CD8-positive, alpha-beta memory T cell (primary cell): Measurements from ENCODE around the gene AXIN1. TPM values are rescaled to one million over a fixed set of nuclear protein-coding genes. Genes with fewer than 3 reads are reported as not detected.
"Not testable (repeated sequence)": the region's sequence is repeated elsewhere in the genome, so short reads cannot be mapped to it uniquely, and the experiment has no call there.

ENCODE experiments used
- CTCF ChIA-PET: fragments of 350-600 bp; sonication (Branson Sonifier 250); formaldehyde crosslinking; loops from one replicate; lab custom pipeline; 2021; ENCODE audit warnings: antibody characterized with exemption; lab: Charles Lee
- POLR2A ChIA-PET: fragments of 350-600 bp; sonication (Branson Sonifier 250); formaldehyde crosslinking; loops from one replicate; lab custom pipeline; 2021; ENCODE audit warnings: antibody characterized with exemption; lab: Charles Lee
- DNase-seq, 5 donors: peaks; one replicate each; pipeline versions ENCODE4 v3.0.0 to v3.0.0-alpha.2; 2020 to 2022; ENCODE audit warnings: mixed read lengths in 1 of 5
- H3K27ac ChIP-seq: one replicate; pipeline ENCODE4 v1.7.0; 2013; ENCODE audit warnings: low read depth, mild to moderate bottlenecking, low read length, moderate library complexity
- H3K27me3 ChIP-seq: 2 replicates; pipeline ENCODE4 v1.7.0; 2013; ENCODE audit warnings: low read length, mild to moderate bottlenecking; ENCODE audit not compliant: insufficient read depth, poor library complexity, severe bottlenecking
- H3K36me3 ChIP-seq: 2 replicates; pipeline ENCODE4 v1.7.0; 2013; ENCODE audit warnings: mild to moderate bottlenecking, low read length, moderate library complexity; ENCODE audit not compliant: insufficient read depth
- H3K4me1 ChIP-seq: 2 replicates; pipeline ENCODE4 v1.7.0; 2013; ENCODE audit warnings: mild to moderate bottlenecking, low read length, moderate library complexity; ENCODE audit not compliant: insufficient read depth
- H3K4me3 ChIP-seq: 2 replicates; pipeline ENCODE4 v1.7.0; 2013; ENCODE audit warnings: mild to moderate bottlenecking, low read length
- H3K9me3 ChIP-seq: 2 replicates; pipeline ENCODE4 v1.7.0; 2013; ENCODE audit warnings: mild to moderate bottlenecking, low read length
- H3K27ac Mint-ChIP-seq, 8 donors: one replicate each; pipeline ENCODE4 v1.8.0; 2020 to 2021; ENCODE audit warnings: mixed read lengths in 8 of 8, mild to moderate bottlenecking in 6 of 8, inconsistent platforms in 3 of 8, moderate library complexity in 3 of 8
- H3K27me3 Mint-ChIP-seq, 2 donors: one replicate each; pipeline ENCODE4 v1.8.0; 2020 to 2021; ENCODE audit warnings: mixed read lengths in 2 of 2, mild to moderate bottlenecking in 1 of 2, moderate library complexity in 1 of 2
- H3K36me3 Mint-ChIP-seq, 3 donors: one replicate each; pipeline ENCODE4 v1.8.0; 2020 to 2021; ENCODE audit warnings: mixed read lengths in 3 of 3, inconsistent platforms in 1 of 3, mild to moderate bottlenecking in 1 of 3
- H3K4me1 Mint-ChIP-seq, 3 donors: one replicate each; pipeline ENCODE4 v1.8.0; 2020 to 2021; ENCODE audit warnings: mixed read lengths in 3 of 3, inconsistent platforms in 1 of 3, mild to moderate bottlenecking in 1 of 3
- H3K4me3 Mint-ChIP-seq, 7 donors: one replicate each; pipeline ENCODE4 v1.8.0; 2020 to 2021; ENCODE audit warnings: mixed read lengths in 7 of 7, mild to moderate bottlenecking in 6 of 7, moderate library complexity in 4 of 7, inconsistent platforms in 2 of 7
- H3K9me3 Mint-ChIP-seq, 5 donors: one replicate each; pipeline ENCODE4 v1.8.0; 2020 to 2022; ENCODE audit warnings: mixed read lengths in 5 of 5, mild to moderate bottlenecking in 3 of 5, moderate library complexity in 2 of 5, inconsistent platforms in 1 of 5
- polyA plus RNA-seq: library from polyadenylated mRNA; unstranded; fragments of 300-500 nt; fragmentation: Illumina TruSeq; gene quantifications from one replicate; pipeline ENCODE4 v1.2.3, GENCODE V29; 2021
- total RNA-seq, 2 experiments: library from RNA; stranded (reverse); gene quantifications; one replicate each; pipeline ENCODE4 v1.2.3, GENCODE V29; 2021

AXIN1 gene
- total and polyA plus RNA-seq, 3 experiments from 2014 or later: 6.9 to 26.3 (median 24.7) TPM

GRCh38 chr16:336269-336668 lies 16.3 kb downstream of the AXIN1 start:
- DNase-seq: no peak
- no peaks in the 10 kb centered on the region for H3K9me3 Mint-ChIP-seq
- peaks cover 64 to 80% (median 66%) of the 10 kb centered on the region in 3 donors for H3K4me1 Mint-ChIP-seq
- H3K27me3 ChIP-seq: no peaks in the 10 kb centered on the region
- H3K4me3 Mint-ChIP-seq: peak overlapping the region in 1 of 7 donors; percentile 12
- H3K9me3 ChIP-seq: no peaks in the 10 kb centered on the region
- H3K4me3 ChIP-seq: no peak overlapping the region
- no peaks in the 10 kb centered on the region for H3K36me3 ChIP-seq
- POLR2A ChIA-PET: no interaction called here
- CTCF ChIA-PET: interaction anchor here (0.9 to 2.1 kb wide), 4 partner anchors 12 to 240 kb away, joined by 3 to 5 read pairs (median 4); no protein-coding TSS in a partner anchor
- peaks cover 0 to 9% (median 1%) of the 10 kb centered on the region in 3 donors for H3K36me3 Mint-ChIP-seq
- peaks cover 71% of the 10 kb centered on the region for H3K4me1 ChIP-seq
- peak overlapping the region in 5 of 8 donors; percentile 23 to 71 (median 45) for H3K27ac Mint-ChIP-seq
- H3K27me3 Mint-ChIP-seq: no peaks in the 10 kb centered on the region
- H3K27ac ChIP-seq: no peak overlapping the region

DNA sequence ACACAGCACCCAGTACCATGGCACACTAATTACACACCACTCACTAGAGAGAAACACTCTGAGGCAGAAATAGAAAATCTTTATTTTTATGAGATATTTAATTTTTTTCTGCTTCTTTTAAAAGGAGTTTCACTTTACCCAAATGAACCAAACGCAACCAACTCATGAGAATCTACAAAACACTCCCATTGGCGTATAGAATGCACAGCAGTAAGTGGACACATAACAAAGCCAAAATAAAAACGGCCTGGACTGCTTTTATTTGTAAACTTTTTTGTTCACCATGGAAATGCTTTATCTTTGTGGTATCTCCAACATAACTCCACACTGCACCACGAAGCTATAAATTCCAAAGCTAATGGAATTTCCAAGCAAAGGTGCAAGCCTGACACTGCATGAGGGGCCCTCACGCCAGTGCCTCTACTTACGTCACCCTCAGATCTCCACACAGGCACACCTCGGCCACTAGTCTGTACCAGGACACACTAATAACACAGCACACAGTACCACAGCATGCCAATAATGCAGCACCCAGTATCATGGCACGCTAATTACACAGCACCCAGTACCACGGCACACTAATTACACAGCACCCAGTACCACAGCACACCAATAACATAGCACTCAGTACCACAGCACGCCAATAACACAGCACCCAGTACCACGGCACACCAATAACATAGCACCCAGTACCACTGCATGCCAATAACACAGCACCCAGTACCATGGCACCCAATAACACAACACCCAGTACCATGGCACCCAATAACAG lies 17.5 kb downstream of the AXIN1 start:
- H3K9me3 Mint-ChIP-seq, H3K27ac ChIP-seq, H3K27me3 ChIP-seq, DNase-seq, H3K4me3 ChIP-seq, H3K36me3 ChIP-seq, H3K27me3 Mint-ChIP-seq, POLR2A ChIA-PET, H3K9me3 ChIP-seq: not testable (repeated sequence)
- Mint-ChIP-seq H3K4me3 (peak overlapping the region in 1 of 7 donors; percentile 41), H3K4me1 (peaks cover 66 to 83% (median 69%) of the 10 kb centered on the region in 3 donors), H3K36me3 (peaks cover 0 to 13% (median 3%) of the 10 kb centered on the region in 3 donors), H3K27ac (peak overlapping the region in 3 of 8 donors; percentile 45 to 64 (median 57))
- peaks cover 61% of the 10 kb centered on the region for H3K4me1 ChIP-seq
- CTCF ChIA-PET: interaction anchor here (1.0 kb wide), 1 partner anchor 13 kb away, joined by 3 read pairs; no protein-coding TSS in a partner anchor

GRCh38 chr16:334164-334832 lies 18.2 kb downstream of the AXIN1 start:
- peak overlapping the region in 2 of 7 donors; percentile 15 to 41 for H3K4me3 Mint-ChIP-seq
- peaks cover 54% of the 10 kb centered on the region for H3K4me1 ChIP-seq
- CTCF ChIA-PET, H3K36me3 ChIP-seq, H3K36me3 Mint-ChIP-seq, H3K27ac ChIP-seq, POLR2A ChIA-PET, H3K9me3 Mint-ChIP-seq, H3K9me3 ChIP-seq, H3K4me3 ChIP-seq, DNase-seq, H3K27me3 ChIP-seq, H3K27me3 Mint-ChIP-seq: not testable (repeated sequence)
- peaks cover 61 to 80% (median 65%) of the 10 kb centered on the region in 3 donors for H3K4me1 Mint-ChIP-seq
- H3K27ac Mint-ChIP-seq: peak overlapping the region in 6 of 8 donors; percentile 7 to 60 (median 40)

- ChIA-PET CTCF (no interaction called here), POLR2A (no interaction called here)
- Histone ChIP-seq H3K36me3 (no peaks in the 10 kb centered on the region), H3K4me1 (peaks cover 46% of the 10 kb centered on the region), H3K27me3 (no peaks in the 10 kb centered on the region), H3K27ac (no peak overlapping the region), H3K9me3 (no peaks in the 10 kb centered on the region), H3K4me3 (no peak overlapping the region)
- Mint-ChIP-seq H3K4me1 (peaks cover 57 to 81% (median 59%) of the 10 kb centered on the region in 3 donors), H3K36me3 (peaks cover 0 to 10% (median 3%) of the 10 kb centered on the region in 3 donors), H3K27ac (peak overlapping the region in 4 of 8 donors; percentile 4 to 60 (median 38)), H3K27me3 (no peaks in the 10 kb centered on the region), H3K4me3 (peak overlapping the region in 1 of 7 donors; percentile 15), H3K9me3 (no peaks in the 10 kb centered on the region)
- no peak for DNase-seq
Observed at GRCh38 chr16:333406-334094, 19.0 kb downstream of the AXIN1 start.

DNA sequence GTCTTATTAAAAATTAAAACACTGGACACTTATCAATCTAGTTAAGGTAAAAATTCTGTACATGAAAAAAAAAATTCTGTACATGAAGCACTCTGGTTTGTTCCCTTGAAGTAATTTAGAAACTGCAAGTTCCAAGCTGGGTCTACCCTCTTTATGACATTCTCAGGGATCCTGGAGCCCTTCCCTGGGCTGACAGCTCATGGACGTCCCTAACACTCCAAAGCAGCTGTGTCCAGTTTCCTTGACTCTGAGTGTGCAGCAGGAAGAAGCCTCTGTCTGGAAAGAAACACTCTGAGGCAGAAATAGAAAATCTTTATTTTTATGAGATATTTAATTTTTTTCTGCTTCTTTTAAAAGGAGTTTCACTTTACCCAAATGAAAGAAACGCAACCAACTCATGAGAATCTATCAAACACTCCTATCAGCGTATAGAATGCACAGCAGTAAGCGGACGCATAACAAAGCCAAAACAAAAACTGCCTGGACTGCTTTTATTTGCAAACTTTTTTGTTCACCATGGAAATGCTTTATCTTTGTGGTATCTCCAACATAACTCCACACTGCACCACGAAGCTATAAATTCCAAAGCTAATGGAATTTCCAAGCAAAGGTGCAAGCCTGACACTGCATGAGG lies 21.2 kb downstream of the AXIN1 start:
- CTCF ChIA-PET, H3K27me3 ChIP-seq, H3K36me3 Mint-ChIP-seq, H3K27ac ChIP-seq, H3K36me3 ChIP-seq, H3K9me3 ChIP-seq, H3K27me3 Mint-ChIP-seq, H3K9me3 Mint-ChIP-seq, DNase-seq, H3K4me3 ChIP-seq: not testable (repeated sequence)
- POLR2A ChIA-PET: interaction anchor here (0.6 kb wide), 1 partner anchor 8 kb away, joined by 4 read pairs; no protein-coding TSS in a partner anchor
- Mint-ChIP-seq H3K4me3 (peak overlapping the region in 2 of 7 donors; percentile 16 to 28), H3K4me1 (peaks cover 62 to 84% (median 70%) of the 10 kb centered on the region in 3 donors), H3K27ac (peak overlapping the region in 2 of 8 donors; percentile 26 to 49)
- peaks cover 50% of the 10 kb centered on the region for H3K4me1 ChIP-seq

DNA sequence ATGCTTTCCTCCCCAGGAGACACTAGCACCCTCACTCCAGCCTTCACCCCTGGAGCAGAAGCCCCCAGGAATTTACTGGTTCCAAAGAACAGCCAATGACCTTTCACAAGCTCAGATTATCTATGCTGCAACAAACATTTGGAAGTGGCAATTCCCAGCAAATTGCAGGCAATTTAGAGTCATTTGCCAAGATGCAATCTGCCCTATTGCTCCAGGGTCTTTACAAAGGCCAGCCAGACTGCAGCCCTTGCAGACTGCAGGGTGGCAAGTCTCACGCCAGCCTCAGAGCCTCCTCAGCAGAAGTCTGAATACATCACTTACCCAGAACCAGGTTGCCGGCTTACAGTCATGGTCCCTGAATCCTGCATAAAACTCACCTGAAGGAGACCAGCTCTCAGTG lies 21.8 kb downstream of the AXIN1 start:
- Histone ChIP-seq H3K36me3 (no peaks in the 10 kb centered on the region), H3K27me3 (no peaks in the 10 kb centered on the region), H3K27ac (no peak overlapping the region), H3K4me3 (no peak overlapping the region), H3K4me1 (peaks cover 52% of the 10 kb centered on the region), H3K9me3 (no peaks in the 10 kb centered on the region)
- Mint-ChIP-seq H3K4me3 (peak overlapping the region in 1 of 7 donors; percentile 16), H3K27me3 (peaks cover 0 to 5% of the 10 kb centered on the region in 2 donors), H3K36me3 (peaks cover 0 to 8% (median 3%) of the 10 kb centered on the region in 3 donors), H3K27ac (peak overlapping the region in 6 of 8 donors; percentile 11 to 74 (median 32)), H3K9me3 (no peaks in the 10 kb centered on the region), H3K4me1 (peaks cover 60 to 81% (median 67%) of the 10 kb centered on the region in 3 donors)
- no peak for DNase-seq
- ChIA-PET CTCF (no interaction called here), POLR2A (interaction anchor here (0.6 kb wide), 1 partner anchor 9 kb away, joined by 4 read pairs; no protein-coding TSS in a partner anchor)

DNA sequence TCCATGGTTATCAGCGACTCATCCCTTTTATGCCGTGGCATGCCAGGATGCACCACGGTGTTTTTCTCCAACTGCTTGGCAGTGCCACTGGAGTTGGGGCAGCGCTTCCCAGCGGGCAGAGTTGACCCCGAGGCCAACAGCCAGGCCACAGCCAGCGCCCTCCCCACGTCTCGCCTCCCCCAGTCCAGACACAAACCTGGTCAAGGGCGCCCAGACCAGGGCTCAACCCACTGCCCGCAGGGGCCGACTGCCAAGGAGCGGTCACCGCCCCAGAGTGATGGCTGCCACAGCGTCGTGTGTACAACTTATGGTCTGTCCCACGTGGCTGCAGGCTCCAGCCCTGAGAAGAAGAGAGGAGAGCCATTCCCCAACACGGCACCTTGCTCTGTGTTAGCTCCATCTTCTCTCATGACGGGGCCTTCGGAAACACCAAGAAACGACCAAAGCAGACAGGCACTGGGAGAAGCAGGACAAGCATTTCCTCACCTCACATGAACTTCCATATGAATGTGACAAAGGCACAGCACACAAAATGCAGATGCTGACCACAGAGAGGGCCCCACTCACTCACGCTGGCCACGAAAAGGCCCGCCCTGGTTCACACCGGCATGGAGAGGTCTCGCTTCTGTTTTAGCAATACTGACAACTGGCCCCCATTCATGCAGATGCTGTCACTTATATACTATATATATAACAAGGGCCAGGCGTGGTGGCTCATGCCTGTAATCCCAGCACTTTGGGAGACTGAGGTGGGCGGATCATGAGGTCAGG lies 27.0 kb downstream of the AXIN1 start:
- Mint-ChIP-seq H3K4me1 (peaks cover 55 to 81% (median 56%) of the 10 kb centered on the region in 3 donors), H3K27ac (peak overlapping the region; percentile 73 to 99 (median 94)), H3K4me3 (peak overlapping the region; percentile 72 to 88 (median 77)), H3K27me3 (peaks cover 0 to 15% of the 10 kb centered on the region in 2 donors), H3K9me3 (no peaks in the 10 kb centered on the region), H3K36me3 (peaks cover 0 to 6% (median 4%) of the 10 kb centered on the region in 3 donors)
- CTCF ChIA-PET: no interaction called here
- peaks cover 52% of the 10 kb centered on the region for H3K4me1 ChIP-seq
- POLR2A ChIA-PET: interaction anchor here (0.7 to 1.5 kb wide), 2 partner anchors 27 to 119 kb away, joined by 3 to 5 read pairs; partner anchors contain the start of gene AXIN1
- no peaks in the 10 kb centered on the region for H3K9me3 ChIP-seq
- no peaks in the 10 kb centered on the region for H3K36me3 ChIP-seq
- H3K27me3 ChIP-seq: no peaks in the 10 kb centered on the region
- H3K4me3 ChIP-seq: peak overlapping the region; percentile 40
- no peak for DNase-seq
- H3K27ac ChIP-seq: peak overlapping the region; percentile 78
